Jurkat, Clone E6-1 (cell line): ENCODE data around the gene WDR27.
"Not testable (repeated sequence)": the region's sequence is repeated elsewhere in the genome, so short reads cannot be mapped to it uniquely, and the experiment has no call there.

Experiments
- DNase-seq: peaks from one replicate; pipeline ENCODE4 v3.0.0-alpha.2; 2011; ENCODE audit warnings: low read depth, low spot score
- H3K4me3 ChIP-seq: 2 replicates; pipeline ENCODE4 v1.5.1; 2011; ENCODE audit warnings: mild to moderate bottlenecking, low read length, control low read depth, moderate library complexity

The WDR27 gene

GRCh38 chr6:169647637-169648036 is 54.2 kb downstream of the WDR27 start:
- DNase-seq = no peak
- H3K4me3 ChIP-seq = no peak overlapping the region

GRCh38 chr6:169646906-169647567 is 54.8 kb downstream of the WDR27 start:
- no peak overlapping the region for H3K4me3 ChIP-seq
- no peak for DNase-seq

- H3K4me3 ChIP-seq, DNase-seq: not testable (repeated sequence)
These were observed 56.4 kb downstream of the WDR27 start for GRCh38 chr6:169645459-169645858.

- H3K4me3 ChIP-seq = no peak overlapping the region
- DNase-seq = no peak
These were observed 58.3 kb downstream of the WDR27 start for GRCh38 chr6:169643521-169643920.

GRCh38 chr6:169642455-169642854 is 59.4 kb downstream of the WDR27 start:
- DNase-seq = no peak
- no peak overlapping the region for H3K4me3 ChIP-seq

- H3K4me3 ChIP-seq = no peak overlapping the region
- no peak for DNase-seq
These were observed 60.3 kb downstream of the WDR27 start for GRCh38 chr6:169641461-169642085.

- DNase-seq = no peak
- no peak overlapping the region for H3K4me3 ChIP-seq
These were observed 60.8 kb downstream of the WDR27 start for GRCh38 chr6:169640983-169641382.

- DNase-seq = no peak
These were observed 61.4 kb downstream of the WDR27 start for GRCh38 chr6:169640351-169640852.

GRCh38 chr6:169639653-169640278 is 62.1 kb downstream of the WDR27 start:
- H3K4me3 ChIP-seq = no peak overlapping the region
- no peak for DNase-seq

More at GRCh38 chr6:169640351-169640852, 61.4 kb downstream of the WDR27 start:
- no peak overlapping the region for H3K4me3 ChIP-seq

- DNase-seq = no peak
- no peak overlapping the region for H3K4me3 ChIP-seq
These were observed 62.9 kb downstream of the WDR27 start for GRCh38 chr6:169638915-169639314.

GRCh38 chr6:169638388-169638787 is 63.4 kb downstream of the WDR27 start:
- H3K4me3 ChIP-seq = no peak overlapping the region
- no peak for DNase-seq

- no peak overlapping the region for H3K4me3 ChIP-seq
- no peak for DNase-seq
These were observed 66.5 kb downstream of the WDR27 start for GRCh38 chr6:169635345-169635744.

GRCh38 chr6:169632841-169633240 is 69.0 kb downstream of the WDR27 start:
- DNase-seq = no peak

GRCh38 chr6:169629256-169629655 is 72.6 kb downstream of the WDR27 start:
- no peak overlapping the region for H3K4me3 ChIP-seq
- no peak for DNase-seq

More at GRCh38 chr6:169632841-169633240, 69.0 kb downstream of the WDR27 start:
- H3K4me3 ChIP-seq = no peak overlapping the region

- H3K4me3 ChIP-seq = no peak overlapping the region
- no peak for DNase-seq
These were observed 73.9 kb downstream of the WDR27 start for GRCh38 chr6:169627736-169628607.

- DNase-seq = no peak
- no peak overlapping the region for H3K4me3 ChIP-seq
These were observed 75.2 kb downstream of the WDR27 start for GRCh38 chr6:169626649-169627048.

- H3K4me3 ChIP-seq = no peak overlapping the region
- DNase-seq = no peak
These were observed 75.7 kb downstream of the WDR27 start for GRCh38 chr6:169626169-169626568.

- no peak for DNase-seq
- no peak overlapping the region for H3K4me3 ChIP-seq
These were observed 76.5 kb downstream of the WDR27 start for GRCh38 chr6:169625376-169625775.

GRCh38 chr6:169624785-169625184 is 77.0 kb downstream of the WDR27 start:
- DNase-seq = no peak
- no peak overlapping the region for H3K4me3 ChIP-seq
